GM19452 (cell line): Measurements from ENCODE around the gene EML4.
"Not testable (repeated sequence)": the region's sequence is repeated elsewhere in the genome, so short reads cannot be mapped to it uniquely, and the experiment has no call there.

Experiments used
- ATAC-seq: cut with Tn5 transposase; IDR thresholded peaks from one replicate; pipeline ENCODE4 v1.9.1; 2021; ENCODE audit not compliant: unreplicated experiment

EML4 gene

DNA sequence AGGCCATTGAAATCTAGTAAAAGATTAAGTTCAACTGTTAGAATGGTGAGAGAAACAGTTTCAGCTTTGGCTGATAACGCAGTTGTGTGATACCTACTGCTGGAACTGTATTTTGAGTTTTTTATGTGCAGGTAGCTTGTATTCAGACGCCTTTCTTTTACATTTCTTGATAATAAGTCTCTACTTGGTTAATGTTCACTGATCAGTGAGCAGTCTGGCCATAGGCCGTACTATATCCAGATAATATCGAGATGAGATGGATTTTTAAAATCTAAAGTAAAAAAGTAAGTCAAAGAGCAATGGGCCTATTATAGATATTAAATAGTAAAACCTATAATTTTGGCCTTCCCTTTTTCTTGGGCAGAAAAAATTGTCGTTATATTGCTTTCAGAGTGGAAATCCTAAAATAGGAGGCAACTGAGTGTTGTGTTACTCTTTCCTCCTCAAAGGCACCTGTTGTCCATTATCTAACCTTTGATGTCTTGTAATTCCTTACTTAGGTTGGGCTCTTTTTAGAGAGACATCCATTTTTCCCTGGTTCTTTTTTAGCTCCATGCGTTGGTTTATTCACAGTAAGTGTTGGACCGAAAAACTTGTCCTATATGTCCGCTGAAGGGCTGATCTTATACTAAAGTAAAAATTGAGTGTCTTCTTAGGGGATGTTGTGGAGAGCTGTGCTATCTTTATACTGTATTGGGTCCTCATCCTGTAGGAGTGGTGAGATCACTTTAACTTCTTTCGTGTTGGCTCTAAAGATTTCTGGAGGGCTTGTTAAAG lies 1.7 kb downstream of the EML4 start:
- ATAC-seq: no peak

DNA sequence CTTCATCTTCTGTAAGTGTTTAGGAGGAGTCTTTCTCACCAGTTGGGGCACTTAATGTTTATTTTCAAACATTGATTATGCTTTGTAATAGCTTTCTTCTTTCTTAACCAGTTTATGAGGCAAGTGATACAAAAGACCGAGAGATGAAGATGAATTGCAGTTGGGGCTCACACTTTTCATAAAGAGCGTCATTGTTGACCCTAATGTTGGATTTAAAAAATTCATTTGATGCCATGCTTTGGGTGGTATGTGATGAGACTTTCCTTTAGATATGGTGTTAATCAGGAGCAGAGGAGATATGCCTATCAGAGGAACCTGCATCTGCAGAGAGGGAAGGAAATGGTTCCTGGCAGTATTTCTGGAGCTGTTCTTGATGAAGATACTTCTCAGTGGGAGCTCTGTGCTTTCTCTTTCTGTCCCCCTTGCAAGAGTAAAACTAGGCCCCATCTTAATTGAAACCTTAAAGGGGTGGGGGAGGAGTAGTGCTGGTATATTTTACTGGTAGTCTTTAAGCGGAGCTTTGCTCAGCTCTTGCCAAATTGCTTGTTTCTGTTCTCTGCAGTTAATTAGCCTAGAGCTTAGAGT lies 2.3 kb downstream of the EML4 start:
- ATAC-seq: no peak

DNA sequence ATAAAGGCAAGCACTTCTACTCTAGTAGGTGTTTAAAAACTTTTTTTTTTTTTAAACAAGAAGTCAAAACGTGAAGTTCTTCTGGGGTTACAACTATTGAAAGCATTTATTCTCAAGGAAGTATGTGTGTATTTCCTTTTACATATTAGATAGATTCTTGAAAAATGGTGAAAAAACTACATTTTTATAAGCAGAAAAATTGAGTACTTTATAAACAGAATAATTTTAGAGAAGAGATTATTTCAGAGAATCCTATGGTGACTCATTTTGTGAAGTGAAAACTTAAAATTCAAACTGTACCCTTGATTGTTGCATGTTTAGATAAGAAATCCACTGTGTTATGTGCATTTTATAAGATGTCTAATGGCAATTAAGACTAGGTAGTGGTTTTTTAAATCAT lies 2.9 kb downstream of the EML4 start:
- no peak for ATAC-seq

DNA sequence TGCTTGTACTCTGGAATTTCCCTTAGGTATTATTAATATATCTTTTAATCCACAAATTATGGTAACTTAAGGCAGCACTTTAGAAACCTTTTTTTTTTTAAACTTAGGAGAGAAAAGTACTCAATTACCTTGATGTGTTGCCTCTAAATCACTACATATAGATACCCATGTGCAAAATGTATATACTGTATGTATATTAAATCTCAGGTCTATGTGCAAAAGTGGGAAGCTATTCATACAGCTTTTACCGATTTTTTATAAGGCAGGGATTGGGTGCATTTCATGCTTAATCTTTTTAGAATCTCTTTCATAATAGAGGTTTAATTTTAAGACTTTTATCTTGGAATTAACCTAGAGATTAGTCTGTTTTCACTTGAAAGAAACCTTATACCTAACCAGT lies 3.4 kb downstream of the EML4 start:
- no peak for ATAC-seq

DNA sequence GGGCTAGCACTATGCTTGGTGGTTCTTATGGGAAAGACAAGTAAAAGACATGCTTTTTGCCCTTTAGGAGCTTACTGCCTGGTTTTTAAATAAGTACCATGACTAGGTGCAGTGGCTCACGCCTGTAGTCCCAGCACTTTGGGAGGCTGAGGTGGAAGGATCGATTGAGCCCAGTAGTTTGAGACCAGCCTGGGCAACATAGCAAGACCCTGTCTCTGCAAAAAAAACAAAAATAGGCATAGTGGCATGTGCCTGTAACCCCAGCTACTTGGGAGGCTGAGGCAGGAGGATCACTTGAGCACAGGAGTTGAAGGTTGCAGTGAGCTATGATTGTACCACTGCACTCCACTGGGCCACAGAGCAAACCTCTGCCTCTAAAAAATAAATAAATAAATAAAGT lies 4.3 kb downstream of the EML4 start:
- not testable (repeated sequence) for ATAC-seq

DNA sequence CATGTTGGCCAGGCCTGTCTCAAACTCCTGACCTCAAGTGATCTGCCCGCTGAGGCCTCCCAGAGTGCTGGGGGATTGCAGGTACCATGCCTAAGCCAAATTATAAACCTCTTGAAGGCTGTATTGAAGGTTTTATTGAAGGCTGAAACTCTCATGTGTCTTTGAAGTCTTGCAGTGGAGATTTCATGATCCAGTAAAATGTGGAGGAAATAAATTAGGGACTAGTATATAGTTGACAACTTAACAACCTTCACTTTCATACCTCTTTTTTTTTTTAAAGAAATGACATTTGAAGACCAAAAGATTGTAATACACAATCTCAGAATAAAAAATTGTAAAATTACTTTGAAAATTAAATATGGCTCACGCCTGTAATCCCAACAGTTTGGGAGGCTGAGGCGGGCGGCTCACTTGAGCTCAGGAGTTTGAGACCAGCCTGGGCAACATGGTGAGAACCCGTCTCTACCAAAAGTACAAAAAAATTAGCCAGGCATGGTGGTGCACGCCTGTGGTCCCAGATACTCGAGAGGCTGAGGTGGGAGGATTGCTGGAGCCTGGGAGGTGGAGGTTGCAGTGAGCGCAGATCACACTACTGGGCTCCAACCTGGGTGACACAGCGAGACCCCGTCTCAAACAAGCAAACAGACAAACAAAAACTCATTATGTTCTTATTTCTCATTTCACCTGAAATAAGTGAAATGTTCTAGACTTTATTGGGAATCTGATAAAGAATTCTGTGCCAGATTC lies 8.0 kb downstream of the EML4 start:
- ATAC-seq: no peak

DNA sequence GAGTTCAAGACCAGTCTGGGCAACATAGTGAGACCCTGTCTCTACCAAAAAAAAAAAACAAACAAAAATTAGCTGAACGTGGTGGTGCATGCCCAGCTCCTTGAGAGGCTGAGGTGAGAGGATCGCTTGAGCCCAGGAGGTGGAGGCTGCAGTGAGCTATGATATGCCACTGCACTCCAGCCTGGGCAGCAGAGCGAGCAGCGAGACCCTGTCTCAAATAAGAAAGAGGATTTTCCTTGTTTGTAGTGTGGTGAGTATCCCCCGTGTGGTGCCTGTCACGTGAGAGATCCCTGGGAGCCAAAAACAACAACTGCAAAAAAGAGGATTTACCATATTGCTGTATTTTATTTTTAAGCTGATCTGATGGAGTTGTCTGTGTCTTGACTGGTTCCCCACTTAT lies 9.2 kb downstream of the EML4 start:
- no peak for ATAC-seq

DNA sequence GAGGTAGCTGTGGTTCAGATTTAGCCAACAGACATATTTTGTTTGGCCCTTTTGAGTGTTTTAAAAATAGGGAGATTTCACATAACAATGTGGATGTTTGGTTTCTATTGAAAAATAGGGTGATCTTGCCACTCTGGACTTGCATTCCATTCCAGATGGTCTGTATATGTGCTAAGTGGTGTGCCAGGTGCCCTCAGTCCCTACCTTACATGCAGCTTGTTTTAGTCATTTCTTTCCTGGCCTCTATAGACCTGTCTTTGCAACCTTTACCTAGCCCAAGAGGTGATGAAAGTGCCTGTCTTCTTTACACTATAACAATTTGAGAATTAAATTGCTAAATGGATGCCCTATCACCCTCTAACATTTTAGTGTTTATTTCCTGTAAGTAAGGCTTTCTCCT lies 11.1 kb downstream of the EML4 start:
- no peak for ATAC-seq

DNA sequence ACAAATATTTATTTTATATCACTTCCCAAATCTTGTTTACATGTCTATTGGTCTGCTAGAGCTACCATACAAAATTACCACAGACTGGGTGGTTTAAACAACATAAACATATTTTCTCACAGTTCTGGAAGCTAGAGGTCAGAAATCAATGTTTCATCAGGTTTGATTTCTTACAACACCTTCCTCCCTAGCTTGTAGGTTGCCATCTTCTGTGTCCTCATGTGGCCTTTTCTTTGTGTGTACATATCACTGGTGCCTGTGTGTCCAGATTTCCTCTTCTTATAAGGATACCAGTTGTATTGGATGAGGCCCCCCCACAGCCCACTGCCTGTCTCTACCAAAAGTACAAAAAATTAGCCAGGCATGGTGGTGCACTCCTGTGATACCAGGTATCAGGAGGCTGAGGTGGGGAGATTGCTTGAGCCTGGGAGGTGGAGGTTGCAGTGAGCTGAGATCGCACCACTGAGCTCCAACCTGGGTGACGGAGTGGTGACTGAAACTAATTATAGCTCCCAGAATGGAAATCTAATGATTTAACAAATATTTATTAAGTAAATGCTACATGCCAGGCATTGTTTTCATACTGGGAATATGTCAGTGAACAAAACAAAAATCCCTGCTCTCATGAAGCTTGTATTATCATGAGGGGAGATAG lies 13.6 kb downstream of the EML4 start:
- no peak for ATAC-seq

DNA sequence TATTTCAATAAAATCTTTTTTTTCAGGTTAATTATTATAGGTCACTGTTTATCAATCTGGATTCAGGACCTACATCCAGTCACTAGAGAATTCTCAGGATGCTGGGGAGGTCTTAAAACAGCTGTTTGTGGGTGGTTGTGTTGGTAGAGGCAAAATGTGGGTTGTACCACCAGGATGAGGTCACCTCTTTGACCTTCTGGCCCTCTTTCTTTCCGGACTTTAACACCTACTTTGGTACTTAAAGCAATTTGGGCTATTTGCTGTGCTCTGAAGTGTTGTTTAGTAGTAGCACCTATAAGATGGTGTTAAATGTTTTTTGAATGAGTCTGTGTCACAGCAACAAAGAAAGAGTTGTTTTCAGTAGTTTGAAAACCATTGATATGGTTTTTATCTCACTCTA lies 14.6 kb downstream of the EML4 start:
- peak; percentile 67 for ATAC-seq

DNA sequence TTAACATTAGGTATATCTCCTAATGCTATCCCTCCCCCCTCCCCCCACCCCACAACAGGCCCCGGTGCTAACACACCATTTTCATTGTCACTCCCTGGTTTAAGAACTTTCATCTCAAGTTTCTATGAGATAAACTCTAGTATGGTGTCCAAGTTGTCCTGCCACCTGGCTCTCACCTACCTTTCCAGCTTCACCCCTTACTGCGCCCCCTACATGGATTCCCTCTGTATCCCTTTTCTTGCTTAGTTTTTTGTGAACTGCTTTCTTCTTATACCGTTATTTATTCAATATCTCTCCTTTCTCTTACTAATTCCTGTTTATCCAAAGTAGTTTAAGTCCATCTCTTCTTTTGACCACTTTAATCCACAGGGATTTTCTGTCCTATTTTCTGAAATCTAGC lies 15.2 kb downstream of the EML4 start:
- ATAC-seq: no peak

DNA sequence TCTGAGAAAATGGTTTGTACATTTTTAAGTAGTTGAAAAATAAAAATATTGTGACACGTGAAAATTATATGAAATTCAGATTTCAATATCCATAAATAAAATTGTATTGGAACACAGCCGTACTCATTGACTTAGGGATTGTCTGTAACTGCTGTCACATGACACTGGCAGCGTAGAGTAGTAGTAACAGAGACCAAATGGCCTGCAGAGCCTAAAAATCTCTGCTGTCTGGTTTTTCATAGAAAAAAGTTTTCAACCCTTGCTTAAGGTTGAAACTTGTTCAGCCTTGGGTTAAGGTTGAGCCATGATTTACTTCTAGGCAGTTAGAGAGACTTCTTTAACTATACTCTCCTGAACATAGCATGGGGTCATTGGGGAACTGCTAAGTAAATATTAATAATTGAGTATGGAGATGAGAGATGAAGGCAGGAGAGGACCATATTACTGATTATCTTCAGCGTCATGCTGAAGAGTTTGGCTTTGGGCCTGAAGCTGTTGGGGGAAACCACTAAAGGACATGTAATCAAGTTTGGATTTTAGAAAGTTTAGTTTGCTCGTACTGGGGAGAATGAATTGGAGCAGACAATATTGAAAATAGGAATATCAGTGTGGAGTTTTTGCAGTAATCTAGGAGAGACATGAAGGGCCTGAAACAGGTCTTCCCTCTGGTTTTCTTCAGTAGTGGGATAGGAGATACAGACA lies 16.2 kb downstream of the EML4 start:
- ATAC-seq: no peak

DNA sequence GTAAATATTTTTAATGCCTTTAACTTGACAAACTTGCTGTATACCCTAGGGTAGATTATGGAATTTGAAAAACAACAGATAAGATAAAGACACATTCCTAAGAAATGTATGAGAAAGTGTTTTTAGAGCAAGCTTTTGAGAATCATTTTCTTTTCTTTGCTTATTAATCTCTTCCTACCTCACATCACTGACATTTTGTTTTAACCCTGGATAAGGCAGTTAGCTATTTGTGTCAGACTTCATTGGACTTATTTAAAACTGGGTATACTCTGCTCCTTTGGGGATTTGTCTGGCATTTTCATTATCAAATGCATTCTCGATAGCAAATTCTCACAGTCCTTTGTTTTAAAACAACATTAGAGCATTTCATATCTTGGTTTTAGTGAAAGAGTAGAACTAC lies 17.2 kb downstream of the EML4 start:
- no peak for ATAC-seq

DNA sequence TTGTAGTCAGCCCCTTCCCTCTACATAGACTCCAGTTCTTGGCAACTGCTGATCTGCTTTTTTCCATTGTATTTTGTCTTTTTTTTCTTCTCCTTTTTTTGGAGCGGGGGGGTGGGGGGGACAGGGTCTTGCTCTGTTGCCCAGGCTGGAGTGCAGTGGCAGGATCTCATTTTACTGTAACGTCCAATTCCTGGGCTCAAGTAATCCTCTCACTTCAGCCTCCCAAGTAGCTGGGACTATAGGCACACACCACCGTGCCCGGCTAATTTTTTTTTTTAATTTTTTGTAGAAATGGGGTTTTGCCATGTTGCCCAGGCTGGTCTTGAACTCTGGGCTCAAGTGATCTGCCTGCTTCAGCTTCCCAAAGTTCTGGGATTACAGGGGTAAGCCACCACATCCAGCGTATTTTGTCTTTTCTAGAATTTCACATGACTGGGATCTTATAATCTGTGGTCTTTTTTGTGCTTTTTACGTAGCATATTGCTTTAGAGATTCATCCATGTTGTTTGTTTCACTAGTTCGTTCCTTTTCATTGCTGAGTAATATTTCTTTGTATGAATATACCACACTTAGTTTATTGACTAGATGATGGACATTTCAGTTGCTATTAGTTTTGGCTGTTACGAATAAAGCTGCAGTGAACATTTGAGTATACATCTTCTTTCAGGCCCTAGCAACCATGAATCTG lies 17.9 kb downstream of the EML4 start:
- ATAC-seq: no peak

DNA sequence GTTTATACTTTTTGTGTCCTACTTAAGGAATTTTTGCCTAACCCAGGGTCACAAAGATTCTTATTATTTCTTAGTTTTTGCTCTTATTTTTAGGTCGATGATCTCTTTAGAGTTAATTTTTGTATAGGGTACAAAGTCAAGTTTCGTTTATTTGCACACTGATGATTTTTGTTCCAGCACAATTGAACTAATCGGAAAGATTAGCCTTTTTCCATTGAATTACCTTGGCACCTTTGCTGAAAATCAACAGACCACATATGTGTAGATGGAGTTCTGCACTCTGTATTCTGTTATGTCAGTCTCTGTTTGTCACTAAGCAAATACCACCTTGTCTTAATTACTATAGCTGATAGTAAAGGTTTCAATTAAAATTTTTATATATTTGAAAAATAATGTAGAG lies 18.7 kb downstream of the EML4 start:
- ATAC-seq: no peak

DNA sequence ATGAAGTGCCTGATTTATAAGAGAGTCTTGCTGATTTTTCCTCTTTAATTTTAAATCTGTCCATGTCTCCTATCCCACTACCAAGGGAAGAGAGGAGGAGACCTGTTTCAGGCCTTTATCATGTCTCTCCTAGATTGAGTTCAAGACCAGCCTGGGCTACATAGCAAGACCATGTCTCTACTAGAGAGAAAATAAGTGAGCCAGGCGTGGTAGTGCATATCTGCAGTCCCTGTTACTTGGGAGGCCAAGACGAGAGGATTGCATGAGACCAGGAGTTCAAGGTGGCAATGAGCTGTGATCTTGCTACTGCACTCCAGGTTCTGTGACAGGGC lies 20.0 kb downstream of the EML4 start:
- ATAC-seq: no peak

DNA sequence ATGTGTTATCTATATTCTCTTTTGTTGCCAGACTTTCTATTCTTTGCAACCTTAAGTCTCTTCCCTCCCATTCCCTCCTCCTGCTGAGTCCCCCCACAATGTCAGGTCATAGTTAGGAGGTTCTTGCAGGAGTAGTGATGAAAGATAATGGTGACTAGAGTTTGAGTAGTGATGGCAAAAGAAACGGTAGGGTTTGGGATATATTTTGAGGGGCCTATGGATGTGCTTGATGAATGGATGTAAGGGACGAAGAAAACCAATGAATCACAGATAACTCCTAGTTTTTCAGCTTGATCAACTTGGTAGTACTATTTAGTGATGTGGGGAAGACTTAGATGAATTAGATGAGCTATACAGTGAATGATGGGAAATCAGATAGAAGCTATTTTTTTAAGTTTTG lies 21.0 kb downstream of the EML4 start:
- no peak for ATAC-seq

DNA sequence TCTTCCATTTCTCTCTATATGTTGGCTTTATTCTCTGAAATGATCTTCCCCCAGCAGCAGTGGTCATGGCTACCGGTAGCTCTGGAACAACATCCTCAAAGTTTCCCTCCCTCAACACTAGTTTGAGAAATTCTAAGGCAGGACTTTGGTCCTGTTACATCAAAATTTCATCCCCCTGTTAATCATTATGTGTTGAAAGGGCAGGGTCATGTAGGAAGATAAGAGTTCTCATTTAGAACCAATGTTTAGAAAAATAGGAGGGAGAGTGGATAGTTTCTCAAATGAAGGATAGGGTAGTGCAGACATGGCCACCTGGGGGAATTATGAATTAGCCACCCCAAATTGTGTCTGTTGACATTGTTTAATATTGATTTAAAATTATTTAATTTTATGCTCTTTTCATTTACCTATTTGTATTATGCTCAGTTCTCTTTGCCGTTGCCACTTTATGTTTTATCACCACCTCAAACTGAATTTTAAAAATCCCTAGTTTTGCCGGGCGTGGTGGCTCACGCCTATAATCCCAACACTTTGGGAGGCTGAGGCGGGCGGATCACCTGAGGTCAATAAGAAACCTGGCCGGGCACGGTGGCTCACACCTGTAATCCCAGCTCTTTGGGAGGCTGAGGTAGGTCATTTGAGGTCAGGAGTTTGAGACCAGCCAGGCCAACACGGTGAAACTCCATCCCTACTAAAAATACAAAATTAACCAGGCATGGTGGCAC lies 22.3 kb downstream of the EML4 start:
- ATAC-seq: no peak

DNA sequence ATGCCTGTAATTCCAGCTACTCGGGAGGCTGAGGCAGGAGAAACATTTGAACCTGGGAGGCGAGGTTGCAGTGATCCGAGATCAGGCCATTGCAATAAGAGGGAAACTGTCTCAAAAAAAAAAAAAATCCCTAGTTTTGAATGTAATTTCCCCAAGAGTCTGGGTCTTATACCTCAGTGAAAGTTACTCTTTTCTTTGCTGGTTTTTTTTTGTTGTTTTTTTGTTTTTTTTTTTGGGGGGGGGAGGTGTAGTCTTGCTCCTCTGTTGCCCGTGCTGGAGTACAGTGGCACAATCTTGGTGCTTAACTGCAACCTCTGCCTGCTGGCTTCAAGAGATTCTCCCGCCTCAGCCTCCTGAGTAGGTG lies 22.8 kb downstream of the EML4 start:
- ATAC-seq: no peak
